MG63 (cell line): Measurements from ENCODE around the gene LMO4. TPM values are rescaled to one million over a fixed set of nuclear protein-coding genes. Genes with fewer than 3 reads are reported as not detected.
A peak's percentile ranks its signal among the peaks of the same experiment; 100 is the strongest.

Experiments
- DNase-seq: peaks from one replicate; pipeline ENCODE4 v3.0.0-alpha.2; 2020
- H3K27me3 ChIP-seq: fragments of 250-450 bp; sonication (Bioruptor Pico); 2 replicates; pipeline ENCODE4 v1.5.1; 2020; ENCODE audit warnings: mild to moderate bottlenecking, moderate library complexity
- H3K36me3 ChIP-seq: fragments of 250-450 bp; sonication (Bioruptor Pico); 2 replicates; pipeline ENCODE4 v1.5.1; 2020; ENCODE audit warnings: mild to moderate bottlenecking, moderate library complexity
- H3K4me3 ChIP-seq: fragments of 250-450 bp; sonication (Bioruptor Pico); 2 replicates; pipeline ENCODE4 v1.5.1; 2020; ENCODE audit warnings: mild to moderate bottlenecking, moderate library complexity
- H3K9me3 ChIP-seq: fragments of 250-450 bp; sonication (Bioruptor Pico); 2 replicates; pipeline ENCODE4 v1.5.1; 2020; ENCODE audit warnings: mild to moderate bottlenecking, moderate library complexity
- total RNA-seq: library from RNA; depleted of rRNA; stranded (reverse); fragments of >200 nt; shearing (Covaris generic); gene quantifications from 2 replicates; pipeline ENCODE4 v1.2.3, GENCODE V29; 2014; ENCODE audit warnings: low replicate concordance

Gene LMO4
- total RNA-seq, 1 experiment from 2014 or later: 57.4 TPM

GRCh38 chr1:87386217-87386790 is 57.6 kb downstream of the LMO4 start:
- DNase-seq: no peak
- no peaks in the 10 kb centered on the region for H3K36me3 ChIP-seq

GRCh38 chr1:87388411-87388810 is 59.7 kb downstream of the LMO4 start:
- Histone ChIP-seq H3K27me3 (no peaks in the 10 kb centered on the region), H3K9me3 (peaks cover 17% of the 10 kb centered on the region), H3K4me3 (no peak overlapping the region), H3K36me3 (no peaks in the 10 kb centered on the region)
- no peak for DNase-seq

More at GRCh38 chr1:87386217-87386790, 57.6 kb downstream of the LMO4 start:
- Histone ChIP-seq H3K9me3 (peaks cover 17% of the 10 kb centered on the region), H3K4me3 (no peak overlapping the region), H3K27me3 (no peaks in the 10 kb centered on the region)

GRCh38 chr1:87389011-87389410 is 60.3 kb downstream of the LMO4 start:
- H3K9me3 ChIP-seq: peaks cover 17% of the 10 kb centered on the region
- no peak overlapping the region for H3K4me3 ChIP-seq
- no peaks in the 10 kb centered on the region for H3K36me3 ChIP-seq
- DNase-seq: no peak
- H3K27me3 ChIP-seq: no peaks in the 10 kb centered on the region

- no peak for DNase-seq
- H3K4me3 ChIP-seq: no peak overlapping the region
- no peaks in the 10 kb centered on the region for H3K36me3 ChIP-seq
- no peaks in the 10 kb centered on the region for H3K27me3 ChIP-seq
- peaks cover 17% of the 10 kb centered on the region for H3K9me3 ChIP-seq
These were observed 60.9 kb downstream of the LMO4 start for GRCh38 chr1:87389546-87389945.

- H3K4me3 ChIP-seq: no peak overlapping the region
- H3K9me3 ChIP-seq: peaks cover 17% of the 10 kb centered on the region
- H3K27me3 ChIP-seq: no peaks in the 10 kb centered on the region
- H3K36me3 ChIP-seq: no peaks in the 10 kb centered on the region
- peak; percentile 45 for DNase-seq
These were observed 63.8 kb downstream of the LMO4 start for GRCh38 chr1:87392248-87393192.

GRCh38 chr1:87393445-87394085 is 64.9 kb downstream of the LMO4 start:
- Histone ChIP-seq H3K4me3 (no peak overlapping the region), H3K9me3 (peaks cover 17% of the 10 kb centered on the region), H3K36me3 (no peaks in the 10 kb centered on the region), H3K27me3 (no peaks in the 10 kb centered on the region)
- no peak for DNase-seq

- Histone ChIP-seq H3K4me3 (no peak overlapping the region), H3K9me3 (peaks cover 7% of the 10 kb centered on the region), H3K27me3 (no peaks in the 10 kb centered on the region), H3K36me3 (no peaks in the 10 kb centered on the region)
- DNase-seq: no peak
These were observed 65.8 kb downstream of the LMO4 start for GRCh38 chr1:87394513-87394912.

GRCh38 chr1:87394982-87395381 is 66.3 kb downstream of the LMO4 start:
- no peak for DNase-seq
- Histone ChIP-seq H3K27me3 (no peaks in the 10 kb centered on the region), H3K9me3 (peaks cover 3% of the 10 kb centered on the region), H3K4me3 (no peak overlapping the region), H3K36me3 (no peaks in the 10 kb centered on the region)
